Mesendoderm (in vitro differentiated cells): ENCODE measurements around the gene TRIM68.

Experiments
- DNase-seq: peaks from one replicate; pipeline ENCODE4 v3.0.0; 2013
- H2AK5ac ChIP-seq: 2 replicates; pipeline ENCODE4 v1.6.1; 2013; ENCODE audit warnings: low read length, inconsistent platforms
- H2BK120ac ChIP-seq: 2 replicates; pipeline ENCODE4 v1.6.1; 2013; ENCODE audit warnings: low read depth, mild to moderate bottlenecking, low read length, moderate library complexity, mixed read lengths
- H2BK15ac ChIP-seq: replicated peaks from 2 replicates; pipeline ENCODE4 v1.6.1; 2013; ENCODE audit warnings: low read depth, mild to moderate bottlenecking, moderate library complexity
- H2BK5ac ChIP-seq: 2 replicates; pipeline ENCODE4 v1.6.1; 2013; ENCODE audit warnings: low read length, inconsistent platforms
- H3K18ac ChIP-seq: 2 replicates; pipeline ENCODE4 v1.6.1; 2013; ENCODE audit warnings: mild to moderate bottlenecking, low read length, mixed read lengths
- H3K23ac ChIP-seq: one replicate; pipeline ENCODE4 v1.6.1; 2013; ENCODE audit warnings: low read length
- H3K27ac ChIP-seq: 2 replicates; pipeline ENCODE4 v1.5.1; 2013; ENCODE audit warnings: low read depth, mild to moderate bottlenecking, inconsistent platforms, low read length, moderate library complexity
- H3K27me3 ChIP-seq: 2 replicates; pipeline ENCODE4 v1.6.1; 2013; ENCODE audit warnings: low read length, control low read depth, mild to moderate bottlenecking, inconsistent platforms; ENCODE audit not compliant: insufficient read depth, poor library complexity
- H3K36me3 ChIP-seq: 2 replicates; pipeline ENCODE4 v1.6.1; 2013; ENCODE audit warnings: low read length, inconsistent platforms; ENCODE audit not compliant: control insufficient read depth, insufficient read depth
- H3K4ac ChIP-seq: one replicate; pipeline ENCODE4 v1.6.1; 2013; ENCODE audit warnings: low read depth, mild to moderate bottlenecking, low read length, moderate library complexity
- H3K4me1 ChIP-seq: 2 replicates; pipeline ENCODE4 v1.6.1; 2013; ENCODE audit warnings: low read depth, low read length, inconsistent platforms; ENCODE audit not compliant: control insufficient read depth
- H3K4me2 ChIP-seq: 2 replicates; pipeline ENCODE4 v1.6.1; 2013; ENCODE audit warnings: low read length
- H3K4me3 ChIP-seq: 2 replicates; pipeline ENCODE4 v1.5.1; 2013; ENCODE audit warnings: mild to moderate bottlenecking, low read length
- H3K56ac ChIP-seq: one replicate; pipeline ENCODE4 v1.6.1; 2013; ENCODE audit warnings: low read length
- H3K79me1 ChIP-seq: 2 replicates; pipeline ENCODE4 v1.6.1; 2013; ENCODE audit warnings: low read length, inconsistent platforms
- H3K79me2 ChIP-seq: 2 replicates; pipeline ENCODE4 v1.6.1; 2013; ENCODE audit warnings: mild to moderate bottlenecking, low read length; ENCODE audit not compliant: control insufficient read depth, insufficient read depth
- H3K9ac ChIP-seq: 2 replicates; pipeline ENCODE4 v1.6.1; 2013; ENCODE audit warnings: low read length, inconsistent platforms
- H4K5ac ChIP-seq: one replicate; pipeline ENCODE4 v1.6.1; 2013; ENCODE audit warnings: low read length
- H4K8ac ChIP-seq: one replicate; pipeline ENCODE4 v1.6.1; 2013; ENCODE audit warnings: low read depth, mild to moderate bottlenecking, control low read depth, low read length, moderate library complexity
- WGBS: extraction: QIAGEN DNeasy Blood & Tissue Kit; methylation state at CpG from one replicate; pipeline ENCODE4 v1.1.7; 2013; ENCODE audit warnings: low lambda C conversion rate, missing lambda C conversion rate; ENCODE audit not compliant: insufficient coverage; ENCODE audit errors: extremely low coverage; 5-methylcytosine and 5-hydroxymethylcytosine counted together

Gene TRIM68

DNA sequence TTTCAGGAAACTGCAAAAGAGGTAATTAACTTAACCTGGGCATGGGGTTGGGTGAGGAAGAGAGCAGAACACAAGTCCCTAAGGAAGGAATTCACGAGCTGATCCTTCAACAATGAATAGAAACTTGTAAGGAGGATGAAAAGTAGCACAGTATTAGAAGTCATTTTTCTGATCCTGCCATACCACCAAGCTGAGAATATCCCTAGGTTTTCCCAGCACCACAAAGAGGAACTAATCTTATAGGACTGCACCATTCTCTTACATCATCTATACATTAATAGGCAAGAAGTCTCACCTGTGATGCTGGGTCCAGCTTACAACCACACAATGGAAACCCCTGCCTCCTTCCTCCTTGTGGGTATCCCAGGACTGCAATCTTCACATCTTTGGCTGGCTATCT, 14.3 kb downstream of the TRIM68 start, which contains the start of gene OR52I1:
OR52I1 (plus strand) TSS at position 301 of the 400 bp plus-strand sequence; CDS start at position 301, 0 bp downstream.
- no peak within 1 kb of the TSS for H3K4me3 ChIP-seq
- H2BK5ac ChIP-seq, result no peak within 1 kb of the TSS
- H3K36me3 ChIP-seq, result no peaks in the 10 kb centered on the region
- DNase-seq, result no peak
- no peak within 1 kb of the TSS for H3K23ac ChIP-seq
- H3K9ac ChIP-seq, result no peak within 1 kb of the TSS
- H3K27me3 ChIP-seq, result no peaks in the 10 kb centered on the region
- H2BK15ac ChIP-seq, result no peak within 1 kb of the TSS
- no peak within 1 kb of the TSS for H4K5ac ChIP-seq
- no peak within 1 kb of the TSS for H4K8ac ChIP-seq
- H3K4ac ChIP-seq, result no peak within 1 kb of the TSS
- no peaks in the 10 kb centered on the region for H3K79me1 ChIP-seq
- H3K4me1 ChIP-seq, result no peaks in the 10 kb centered on the region
- H3K4me2 ChIP-seq, result no peak within 1 kb of the TSS
- no peak within 1 kb of the TSS for H3K27ac ChIP-seq
- H3K18ac ChIP-seq, result no peak within 1 kb of the TSS
- no CpG with 5 or more reads among the region's 1 CpG for WGBS
- no peak within 1 kb of the TSS for H2AK5ac ChIP-seq
- no peaks in the 10 kb centered on the region for H3K79me2 ChIP-seq
- no peak within 1 kb of the TSS for H2BK120ac ChIP-seq
- no peak within 1 kb of the TSS for H3K56ac ChIP-seq

DNA sequence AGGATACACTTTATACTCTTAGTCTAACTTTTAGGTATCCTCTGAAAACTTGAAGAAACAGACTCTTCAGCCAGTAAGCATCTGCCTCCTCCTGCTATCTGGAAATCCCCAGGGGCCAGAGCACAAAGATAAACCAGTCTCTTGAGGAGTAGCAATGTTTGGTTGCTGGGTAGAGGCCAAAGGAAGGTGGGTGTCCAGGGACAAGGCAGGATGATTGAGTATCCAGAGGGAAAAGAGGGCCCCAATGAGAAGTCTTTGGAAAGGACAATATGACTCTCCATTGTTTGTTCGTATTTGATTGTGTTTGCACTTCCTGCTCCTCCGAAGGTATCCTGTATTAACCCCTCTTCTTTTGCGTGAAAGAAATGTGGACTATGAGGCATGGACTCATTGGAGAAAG, 19.0 kb downstream of the TRIM68 start:
- no peak overlapping the region for H4K5ac ChIP-seq
- H3K27ac ChIP-seq, result no peak overlapping the region
- no peak overlapping the region for H2BK5ac ChIP-seq
- H4K8ac ChIP-seq, result no peak overlapping the region
- no peak overlapping the region for H3K4me2 ChIP-seq
- no peaks in the 10 kb centered on the region for H3K36me3 ChIP-seq
- H2BK15ac ChIP-seq, result no peak overlapping the region
- H3K4me1 ChIP-seq, result no peaks in the 10 kb centered on the region
- H3K79me2 ChIP-seq, result no peaks in the 10 kb centered on the region
- no peaks in the 10 kb centered on the region for H3K79me1 ChIP-seq
- DNase-seq, result no peak
- H2BK120ac ChIP-seq, result no peak overlapping the region
- H3K9ac ChIP-seq, result no peak overlapping the region
- H2AK5ac ChIP-seq, result no peak overlapping the region
- H3K4me3 ChIP-seq, result no peak overlapping the region
- no peak overlapping the region for H3K4ac ChIP-seq
- no peak overlapping the region for H3K56ac ChIP-seq
- no peak overlapping the region for H3K23ac ChIP-seq
- WGBS, result no CpG with 5 or more reads among the region's 3 CpGs
- H3K27me3 ChIP-seq, result no peaks in the 10 kb centered on the region
- no peak overlapping the region for H3K18ac ChIP-seq

DNA sequence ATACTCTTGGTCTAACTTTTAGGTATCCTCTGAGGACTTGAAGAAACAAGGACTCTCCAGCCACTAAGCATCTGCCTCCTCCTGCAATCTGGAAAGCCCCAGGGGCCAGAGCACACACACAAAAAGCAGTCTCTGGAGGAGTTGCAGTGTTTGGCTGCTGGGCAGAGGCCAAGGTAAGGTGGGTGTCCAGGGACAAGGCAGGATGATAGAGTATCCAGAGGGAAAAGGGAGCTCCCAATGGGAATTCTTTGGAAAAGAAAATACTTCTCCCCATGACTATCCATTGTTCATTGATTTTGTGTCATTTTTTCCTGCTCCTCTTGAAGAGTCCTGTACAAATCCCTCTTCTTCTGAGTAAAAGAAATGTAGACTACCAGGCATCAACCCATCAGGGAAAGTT, 26.6 kb downstream of the TRIM68 start, which contains the start of gene OR52I2:
OR52I2 (plus strand) TSS at position 301 of the 400 bp plus-strand sequence.
- H3K79me1 ChIP-seq, result no peaks in the 10 kb centered on the region
- no peak within 1 kb of the TSS for H3K4me2 ChIP-seq
- DNase-seq, result no peak
- H3K36me3 ChIP-seq, result no peaks in the 10 kb centered on the region
- H3K9ac ChIP-seq, result no peak within 1 kb of the TSS
- no peak within 1 kb of the TSS for H3K56ac ChIP-seq
- no peak within 1 kb of the TSS for H2BK15ac ChIP-seq
- no peak within 1 kb of the TSS for H3K4ac ChIP-seq
- H3K4me1 ChIP-seq, result no peaks in the 10 kb centered on the region
- H3K4me3 ChIP-seq, result no peak within 1 kb of the TSS
- no peak within 1 kb of the TSS for H2BK5ac ChIP-seq
- no peaks in the 10 kb centered on the region for H3K27me3 ChIP-seq
- H4K8ac ChIP-seq, result no peak within 1 kb of the TSS
- H3K23ac ChIP-seq, result no peak within 1 kb of the TSS
- no peak within 1 kb of the TSS for H3K27ac ChIP-seq
- H4K5ac ChIP-seq, result no peak within 1 kb of the TSS
- H3K79me2 ChIP-seq, result no peaks in the 10 kb centered on the region
- no peak within 1 kb of the TSS for H3K18ac ChIP-seq
- H2AK5ac ChIP-seq, result no peak within 1 kb of the TSS
- H2BK120ac ChIP-seq, result no peak within 1 kb of the TSS

- H3K4ac ChIP-seq, result no peak overlapping the region
- no peak overlapping the region for H3K56ac ChIP-seq
- H3K36me3 ChIP-seq, result no peaks in the 10 kb centered on the region
- H2AK5ac ChIP-seq, result no peak overlapping the region
- no CpG with 5 or more reads among the region's 1 CpG for WGBS
- no peak overlapping the region for H4K5ac ChIP-seq
- no peak overlapping the region for H2BK15ac ChIP-seq
- H3K27me3 ChIP-seq, result no peaks in the 10 kb centered on the region
- no peak overlapping the region for H3K4me2 ChIP-seq
- H3K23ac ChIP-seq, result no peak overlapping the region
- DNase-seq, result no peak
- H3K4me1 ChIP-seq, result no peaks in the 10 kb centered on the region
- H3K4me3 ChIP-seq, result no peak overlapping the region
- H3K27ac ChIP-seq, result no peak overlapping the region
- no peak overlapping the region for H3K18ac ChIP-seq
- H3K79me2 ChIP-seq, result no peaks in the 10 kb centered on the region
- no peak overlapping the region for H2BK5ac ChIP-seq
- H3K79me1 ChIP-seq, result no peaks in the 10 kb centered on the region
- no peak overlapping the region for H4K8ac ChIP-seq
- no peak overlapping the region for H3K9ac ChIP-seq
- no peak overlapping the region for H2BK120ac ChIP-seq
These were observed 27.9 kb downstream of the TRIM68 start for GRCh38 chr11:4580124-4580523.

GRCh38 chr11:4578624-4579023, 29.4 kb downstream of the TRIM68 start:
- H3K18ac ChIP-seq, result no peak overlapping the region

GRCh38 chr11:4577761-4578160, 30.3 kb downstream of the TRIM68 start:
- no peak overlapping the region for H3K56ac ChIP-seq
- no peaks in the 10 kb centered on the region for H3K79me1 ChIP-seq
- H2BK120ac ChIP-seq, result no peak overlapping the region
- no peak overlapping the region for H3K9ac ChIP-seq
- H3K23ac ChIP-seq, result no peak overlapping the region
- no peak overlapping the region for H2BK5ac ChIP-seq
- H2AK5ac ChIP-seq, result no peak overlapping the region
- no peak overlapping the region for H3K27ac ChIP-seq
- H3K36me3 ChIP-seq, result no peaks in the 10 kb centered on the region
- H3K18ac ChIP-seq, result no peak overlapping the region
- no peak overlapping the region for H3K4ac ChIP-seq
- no CpG with 5 or more reads among the region's 2 CpGs for WGBS
- no peak overlapping the region for H4K8ac ChIP-seq
- H3K4me2 ChIP-seq, result no peak overlapping the region
- H3K79me2 ChIP-seq, result no peaks in the 10 kb centered on the region
- no peaks in the 10 kb centered on the region for H3K4me1 ChIP-seq
- no peak overlapping the region for H4K5ac ChIP-seq
- H3K4me3 ChIP-seq, result no peak overlapping the region
- H3K27me3 ChIP-seq, result no peaks in the 10 kb centered on the region
- DNase-seq, result no peak
- H2BK15ac ChIP-seq, result no peak overlapping the region

More at GRCh38 chr11:4578624-4579023, 29.4 kb downstream of the TRIM68 start:
- H2BK15ac ChIP-seq, result no peak overlapping the region
- no peak overlapping the region for H3K9ac ChIP-seq
- H3K36me3 ChIP-seq, result no peaks in the 10 kb centered on the region
- no peak overlapping the region for H3K4me3 ChIP-seq
- no peak for DNase-seq
- no peaks in the 10 kb centered on the region for H3K79me2 ChIP-seq
- H4K5ac ChIP-seq, result no peak overlapping the region
- no peak overlapping the region for H2AK5ac ChIP-seq
- no peak overlapping the region for H3K27ac ChIP-seq
- H2BK5ac ChIP-seq, result no peak overlapping the region
- H3K4me2 ChIP-seq, result no peak overlapping the region
- no peaks in the 10 kb centered on the region for H3K79me1 ChIP-seq
- H3K56ac ChIP-seq, result no peak overlapping the region
- no peaks in the 10 kb centered on the region for H3K27me3 ChIP-seq
- H3K4ac ChIP-seq, result no peak overlapping the region
- H3K4me1 ChIP-seq, result no peaks in the 10 kb centered on the region
- no peak overlapping the region for H2BK120ac ChIP-seq
- no peak overlapping the region for H4K8ac ChIP-seq
- no CpG with 5 or more reads among the region's 6 CpGs for WGBS
- H3K23ac ChIP-seq, result no peak overlapping the region
